NCI-H2196 (cell line): ENCODE data around the gene DOCK1.

Source experiments
- DNase-seq: peaks from one replicate; lab custom pipeline; 2025; ENCODE audit not compliant: unreplicated experiment; lab: John Stamatoyannopoulos, UW

DOCK1 gene

GRCh38 chr10:127071126-127071525 lies 165.9 kb downstream of the DOCK1 start:
- no peak for DNase-seq

- DNase-seq: no peak
These were observed 168.4 kb downstream of the DOCK1 start for GRCh38 chr10:127073666-127074065.

GRCh38 chr10:127079392-127079791 lies 174.2 kb downstream of the DOCK1 start:
- no peak for DNase-seq

- DNase-seq: no peak
These were observed 175.1 kb downstream of the DOCK1 start for GRCh38 chr10:127080317-127080716.

GRCh38 chr10:127081851-127082345 lies 176.7 kb downstream of the DOCK1 start:
- no peak for DNase-seq

- DNase-seq: no peak
These were observed 177.4 kb downstream of the DOCK1 start for GRCh38 chr10:127082651-127083050.

GRCh38 chr10:127085957-127086356 lies 180.7 kb downstream of the DOCK1 start:
- DNase-seq: no peak

- DNase-seq: no peak
These were observed 183.7 kb downstream of the DOCK1 start for GRCh38 chr10:127088908-127089307.

- no peak for DNase-seq
These were observed 184.2 kb downstream of the DOCK1 start for GRCh38 chr10:127089446-127089845.

GRCh38 chr10:127090138-127090537 lies 184.9 kb downstream of the DOCK1 start:
- DNase-seq: no peak

- no peak for DNase-seq
These were observed 186.1 kb downstream of the DOCK1 start for GRCh38 chr10:127091354-127091753.

GRCh38 chr10:127092916-127093315 lies 187.7 kb downstream of the DOCK1 start:
- DNase-seq: no peak

- no peak for DNase-seq
These were observed 189.8 kb downstream of the DOCK1 start for GRCh38 chr10:127094984-127095383.

GRCh38 chr10:127100983-127101615 lies 195.9 kb downstream of the DOCK1 start:
- DNase-seq: no peak

- no peak for DNase-seq
These were observed 196.9 kb downstream of the DOCK1 start for GRCh38 chr10:127102176-127102575.

- DNase-seq: no peak
These were observed 209.9 kb downstream of the DOCK1 start for GRCh38 chr10:127115100-127115499.

- DNase-seq: no peak
These were observed 211.9 kb downstream of the DOCK1 start for GRCh38 chr10:127117125-127117524.

- DNase-seq: no peak
These were observed 212.8 kb downstream of the DOCK1 start for GRCh38 chr10:127118034-127118433.

GRCh38 chr10:127119936-127120335 lies 214.7 kb downstream of the DOCK1 start:
- no peak for DNase-seq

- no peak for DNase-seq
These were observed 217.6 kb downstream of the DOCK1 start for GRCh38 chr10:127122831-127123230.

- no peak for DNase-seq
These were observed 218.4 kb downstream of the DOCK1 start for GRCh38 chr10:127123626-127124025.

- DNase-seq: no peak
These were observed 220.1 kb downstream of the DOCK1 start for GRCh38 chr10:127125331-127125730.

- no peak for DNase-seq
These were observed 222.6 kb downstream of the DOCK1 start for GRCh38 chr10:127127822-127128221.
